SK-N-SH (cell line): ENCODE data around the gene ATP6AP1. TPM values are rescaled to one million over a fixed set of nuclear protein-coding genes. Genes with fewer than 3 reads are reported as not detected.
"Not testable (repeated sequence)": the region's sequence is repeated elsewhere in the genome, so short reads cannot be mapped to it uniquely, and the experiment has no call there.

ENCODE experiments used
- CTCF ChIA-PET: fragments of 300-600, 350-600 bp; formaldehyde crosslinking; extraction: SDS; loops from one replicate; lab custom pipeline; 2021; lab: Yijun Ruan, JAX
- POLR2A ChIA-PET: fragments of 350-600 bp; sonication (Branson Sonifier 250); formaldehyde crosslinking; extraction: SDS; loops from one replicate; lab custom pipeline; 2020; ENCODE audit warnings: antibody characterized with exemption, inconsistent platforms; lab: Yijun Ruan, JAX
- DNase-seq: peaks from one replicate; pipeline ENCODE4 v3.0.0; 2012
- H2AFZ ChIP-seq: fragments of 200-600 bp; sonication (generic); 2 replicates; pipeline ENCODE4 v1.8.1; 2016; ENCODE audit warnings: antibody characterized with exemption, mild to moderate bottlenecking, low read depth
- H3F3A ChIP-seq: fragments of 200-600 bp; sonication (generic); replicated peaks from 2 replicates; pipeline ENCODE3; 2016; ENCODE audit warnings: antibody characterized with exemption, mild to moderate bottlenecking; ENCODE audit not compliant: insufficient read depth
- H3K27ac ChIP-seq, 2 experiments: fragments of 200-500 bp in 1 of 2; fragments of 200-600 bp in 1 of 2; sonication (Bioruptor generic) in 1 of 2; sonication (generic), shearing (Covaris generic) in 1 of 2; 2 replicates each; pipeline versions ENCODE4 v1.5.1 to v1.6.1; 2014 to 2016; ENCODE audit warnings: low read depth in 2 of 2, inconsistent platforms in 1 of 2, low read length in 1 of 2, mild to moderate bottlenecking in 1 of 2, mixed read lengths in 1 of 2
- H3K27me3 ChIP-seq: fragments of 200-600 bp; sonication (generic), shearing (Covaris generic); 2 replicates; pipeline ENCODE4 v1.6.1; 2016; ENCODE audit warnings: mixed run types; ENCODE audit not compliant: insufficient read depth
- H3K36me3 ChIP-seq, 2 experiments: fragments of 200-500 bp in 1 of 2; fragments of 200-600 bp in 1 of 2; sonication (Bioruptor generic) in 1 of 2; sonication (generic) in 1 of 2; replicated peaks in 1 of 2; 2 replicates each; pipeline versions ENCODE3 to v1.5.1; 2014 to 2016; ENCODE audit warnings: low read length in 1 of 2, mild to moderate bottlenecking in 1 of 2; ENCODE audit not compliant: insufficient read depth in 2 of 2, control insufficient read depth in 1 of 2
- H3K4me1 ChIP-seq, 2 experiments: fragments of 200-500 bp in 1 of 2; fragments of 200-600 bp in 1 of 2; sonication (Bioruptor generic) in 1 of 2; sonication (generic), shearing (Covaris generic) in 1 of 2; 2 replicates each; pipeline versions ENCODE4 v1.5.1 to v1.6.1; 2014 to 2016; ENCODE audit warnings: low read depth in 1 of 2, low read length in 1 of 2, mixed run types in 1 of 2; ENCODE audit not compliant: insufficient read depth in 2 of 2, control insufficient read depth in 1 of 2
- H3K4me2 ChIP-seq: fragments of 200-600 bp; sonication (generic), shearing (Covaris generic); 2 replicates; pipeline ENCODE4 v1.6.1; 2017; ENCODE audit warnings: mixed run types
- H3K4me3 ChIP-seq, 2 experiments: fragments of 200-500 bp in 1 of 2; fragments of 200-600 bp in 1 of 2; sonication (Bioruptor generic) in 1 of 2; sonication (generic), shearing (Covaris generic) in 1 of 2; 2 replicates each; pipeline versions ENCODE4 v1.5.1 to v1.8.1; 2014 to 2016; ENCODE audit warnings: low read depth in 2 of 2, inconsistent platforms in 1 of 2, low read length in 1 of 2, mild to moderate bottlenecking in 1 of 2, mixed read lengths in 1 of 2, moderate library complexity in 1 of 2
- H3K79me2 ChIP-seq: fragments of 200-600 bp; sonication (generic); 2 replicates; pipeline ENCODE4 v1.8.1; 2017; ENCODE audit warnings: mild to moderate bottlenecking; ENCODE audit not compliant: insufficient read depth
- H3K9ac ChIP-seq: fragments of 200-600 bp; sonication (generic); 2 replicates; pipeline ENCODE4 v1.6.1; 2017; ENCODE audit warnings: mixed run types
- H3K9me2 ChIP-seq: fragments of 200-600 bp; sonication (generic); 2 replicates; pipeline ENCODE4 v1.6.1; 2017; ENCODE audit warnings: mixed run types
- H3K9me3 ChIP-seq: fragments of 200-600 bp; sonication (generic); 2 replicates; pipeline ENCODE4 v1.6.1; 2017; ENCODE audit warnings: mixed run types, mild to moderate bottlenecking, moderate library complexity
- H4K20me1 ChIP-seq: fragments of 200-600 bp; sonication (generic); 2 replicates; pipeline ENCODE4 v1.6.1; 2017; ENCODE audit warnings: mild to moderate bottlenecking, mixed run types; ENCODE audit not compliant: insufficient read depth
- CHD2 ChIP-seq: fragments of 150-350 bp; IDR thresholded peaks from 2 replicates; pipeline ENCODE4 v1.6.1; 2018; ENCODE audit warnings: low read length; ENCODE audit not compliant: partially characterized antibody
- GABPA ChIP-seq: IDR thresholded peaks from 2 replicates; pipeline ENCODE4 v1.4.0; 2012; ENCODE audit warnings: low read depth, mild to moderate bottlenecking
- GATA2 ChIP-seq: sonication (generic); formaldehyde crosslinking; IDR thresholded peaks from 2 replicates; pipeline ENCODE4 v1.5.0; 2020; ENCODE audit warnings: mild to moderate bottlenecking, missing genetic modification reagents
- MXI1 ChIP-seq: IDR thresholded peaks from 2 replicates; pipeline ENCODE4 v1.6.1; 2012; ENCODE audit warnings: mild to moderate bottlenecking, low read depth, low read length, improper control_type of control experiment
- SMC3 ChIP-seq: IDR thresholded peaks from 2 replicates; pipeline ENCODE4 v1.6.1; 2012; ENCODE audit warnings: low read depth, low read length, improper control_type of control experiment
- YY1 ChIP-seq: IDR thresholded peaks from 2 replicates; pipeline ENCODE4 v1.4.0; 2012; ENCODE audit warnings: low read depth, mild to moderate bottlenecking
- WGBS: methylation state at CpG from one replicate; pipeline ENCODE4 v1.1.6; 2017; ENCODE audit warnings: low lambda C conversion rate; 5-methylcytosine and 5-hydroxymethylcytosine counted together
- polyA plus RNA-seq, 3 experiments: library from polyadenylated mRNA; depleted of rRNA; stranded (reverse); fragments of >200 nt; gene quantifications; 2 replicates each; pipeline ENCODE4 v1.2.3, GENCODE V29; 2012
- TF ChIP-seq, protein P1 (sequence below): IDR thresholded peaks from 2 replicates; pipeline ENCODE4 v1.4.0; 2012; ENCODE audit warnings: low read depth, borderline replicate concordance
- TF ChIP-seq, protein P2 (sequence below): IDR thresholded peaks from 2 replicates; pipeline ENCODE4 v1.4.0; 2012; ENCODE audit warnings: low read depth, borderline replicate concordance

The ATP6AP1 gene
- polyA plus RNA-seq, 1 of the 3 experiments (the other 2 are of a cell fraction), result 102 TPM

DNA sequence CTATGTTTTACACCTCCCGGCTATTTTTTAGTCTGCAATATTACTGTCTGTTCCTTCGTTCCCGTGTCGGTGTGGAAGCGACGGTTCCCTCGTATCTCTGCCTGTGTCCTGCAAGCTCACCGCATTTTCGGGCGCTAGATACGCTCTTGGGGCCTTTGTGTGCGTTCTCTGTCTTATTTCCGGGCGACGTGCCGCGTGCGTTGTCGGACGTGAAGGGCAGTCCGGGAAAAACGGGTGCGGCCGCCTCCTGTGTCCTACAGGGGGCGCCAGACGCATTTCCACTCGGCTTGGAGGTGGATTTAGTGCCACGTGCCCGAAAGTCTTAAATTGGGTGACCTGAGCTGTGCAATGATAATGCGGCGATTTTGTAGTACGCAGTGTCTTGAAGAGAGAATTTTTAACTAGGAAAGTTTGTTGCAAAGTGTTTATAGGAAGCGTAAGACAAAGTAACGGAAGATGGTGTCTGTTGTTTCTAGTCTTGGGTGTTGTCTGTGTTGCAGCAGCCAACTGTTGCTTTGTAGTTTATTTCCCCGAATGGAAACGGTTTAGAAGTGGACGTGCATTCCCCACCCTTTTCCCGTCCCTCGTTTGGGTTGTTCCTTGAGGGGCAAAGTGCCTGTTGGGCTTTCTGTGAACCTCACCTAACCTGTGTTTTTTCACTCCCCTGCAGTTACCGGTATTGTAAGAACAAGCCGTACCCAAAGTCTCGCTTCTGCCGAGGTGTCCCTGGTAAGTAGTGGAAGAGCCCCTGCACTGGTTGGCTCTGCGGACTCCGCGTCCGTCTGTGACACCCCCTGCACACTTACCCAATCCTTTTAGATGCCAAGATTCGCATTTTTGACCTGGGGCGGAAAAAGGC, 29.6 kb upstream of the ATP6AP1 start (continued):
- TF ChIP-seq GABPA, result no peak
- peak; percentile 37; the same call in 1 of the 2 replicates for TF ChIP-seq SMC3
- TF ChIP-seq MXI1, result peak; percentile 96
- TF ChIP-seq, protein P1, sequence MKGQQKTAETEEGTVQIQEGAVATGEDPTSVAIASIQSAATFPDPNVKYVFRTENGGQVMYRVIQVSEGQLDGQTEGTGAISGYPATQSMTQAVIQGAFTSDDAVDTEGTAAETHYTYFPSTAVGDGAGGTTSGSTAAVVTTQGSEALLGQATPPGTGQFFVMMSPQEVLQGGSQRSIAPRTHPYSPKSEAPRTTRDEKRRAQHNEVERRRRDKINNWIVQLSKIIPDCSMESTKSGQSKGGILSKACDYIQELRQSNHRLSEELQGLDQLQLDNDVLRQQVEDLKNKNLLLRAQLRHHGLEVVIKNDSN, result peak; percentile 47; the same call in 1 of the 2 replicates
- TF ChIP-seq, protein P2, sequence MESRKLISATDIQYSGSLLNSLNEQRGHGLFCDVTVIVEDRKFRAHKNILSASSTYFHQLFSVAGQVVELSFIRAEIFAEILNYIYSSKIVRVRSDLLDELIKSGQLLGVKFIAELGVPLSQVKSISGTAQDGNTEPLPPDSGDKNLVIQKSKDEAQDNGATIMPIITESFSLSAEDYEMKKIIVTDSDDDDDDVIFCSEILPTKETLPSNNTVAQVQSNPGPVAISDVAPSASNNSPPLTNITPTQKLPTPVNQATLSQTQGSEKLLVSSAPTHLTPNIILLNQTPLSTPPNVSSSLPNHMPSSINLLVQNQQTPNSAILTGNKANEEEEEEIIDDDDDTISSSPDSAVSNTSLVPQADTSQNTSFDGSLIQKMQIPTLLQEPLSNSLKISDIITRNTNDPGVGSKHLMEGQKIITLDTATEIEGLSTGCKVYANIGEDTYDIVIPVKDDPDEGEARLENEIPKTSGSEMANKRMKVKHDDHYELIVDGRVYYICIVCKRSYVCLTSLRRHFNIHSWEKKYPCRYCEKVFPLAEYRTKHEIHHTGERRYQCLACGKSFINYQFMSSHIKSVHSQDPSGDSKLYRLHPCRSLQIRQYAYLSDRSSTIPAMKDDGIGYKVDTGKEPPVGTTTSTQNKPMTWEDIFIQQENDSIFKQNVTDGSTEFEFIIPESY, result no peak
- no peak for TF ChIP-seq CHD2

- no peak overlapping the region for H2AFZ ChIP-seq
- H3K27me3 ChIP-seq, result no peaks in the 10 kb centered on the region
- H3K4me1 ChIP-seq, result peaks cover 0 to 6% of the 10 kb centered on the region in 2 experiments; a peak in 1 of 4 replicates
- H3F3A ChIP-seq, result peaks cover 41% of the 10 kb centered on the region
- no peak for TF ChIP-seq GATA2 (CRISPR knock-in tag)
- TF ChIP-seq YY1, result peak; percentile 52; the same call in 1 of the 2 replicates
- TF ChIP-seq, all 33 proteins: peak for 1
- ChIA-PET POLR2A (interaction anchor here (1.0 to 3.3 kb wide), 8 partner anchors 11 to 133 kb away, joined by 3 to 25 read pairs (median 6); partner anchors contain the start of genes DNASE1L1, LAGE3, TAFAZZIN and UBL4A), CTCF (interaction anchor here (0.6 to 2.5 kb wide), 9 partner anchors 10 to 134 kb away, joined by 3 to 7 read pairs (median 3); partner anchors contain the start of genes DNASE1L1 and UBL4A)
- H3K27ac ChIP-seq, result peak overlapping the region; percentile 95 to 96
- WGBS, result 12% methylated on average over 9 of the region's 14 CpGs
- no peaks in the 10 kb centered on the region for H3K9me2 ChIP-seq
- H3K79me2 ChIP-seq, result peaks cover 22% of the 10 kb centered on the region
- no peak for DNase-seq
- peaks cover 34% of the 10 kb centered on the region for H4K20me1 ChIP-seq
- peak overlapping the region; percentile 81 for H3K4me3 ChIP-seq
- no peaks in the 10 kb centered on the region for H3K9me3 ChIP-seq
- H3K4me2 ChIP-seq, result peak overlapping the region; percentile 77
- H3K36me3 ChIP-seq, result peaks cover 16 to 18% of the 10 kb centered on the region in 2 experiments
- H3K9ac ChIP-seq, result peak overlapping the region; percentile 100
Measured at GRCh38 chrX:154399527-154400368, 28.7 kb upstream of the ATP6AP1 start.

DNA sequence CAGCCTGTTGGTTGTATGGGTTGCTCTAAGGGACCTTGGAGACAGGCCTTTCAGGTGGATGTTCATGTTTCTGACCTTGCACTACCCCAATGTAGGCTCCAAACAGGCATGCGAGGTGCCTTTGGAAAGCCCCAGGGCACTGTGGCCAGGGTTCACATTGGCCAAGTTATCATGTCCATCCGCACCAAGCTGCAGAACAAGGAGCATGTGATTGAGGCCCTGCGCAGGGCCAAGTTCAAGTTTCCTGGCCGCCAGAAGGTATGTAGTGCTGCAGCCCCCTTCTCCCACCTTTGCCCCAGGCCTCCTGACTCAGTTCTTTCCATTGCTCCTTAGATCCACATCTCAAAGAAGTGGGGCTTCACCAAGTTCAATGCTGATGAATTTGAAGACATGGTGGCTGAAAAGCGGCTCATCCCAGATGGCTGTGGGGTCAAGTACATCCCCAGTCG, 28.1 kb upstream of the ATP6AP1 start:
- peak overlapping the region; percentile 100; the same call in 1 of the 2 replicates for H3K9ac ChIP-seq
- POLR2A ChIA-PET, result interaction anchor here (1.0 to 3.3 kb wide), 4 partner anchors 11 to 127 kb away, joined by 3 to 25 read pairs (median 5); partner anchors contain the start of genes DNASE1L1, TAFAZZIN and UBL4A

More for the DNA sequence above, 28.1 kb upstream of the ATP6AP1 start:
- H3K36me3 ChIP-seq, result peaks cover 16 to 18% of the 10 kb centered on the region in 2 experiments
- not testable (repeated sequence) for DNase-seq, H3K9me2 ChIP-seq, H2AFZ ChIP-seq, H3K27me3 ChIP-seq, H3K9me3 ChIP-seq, H3K4me1 ChIP-seq
- peaks cover 41% of the 10 kb centered on the region for H3F3A ChIP-seq
- 40% methylated on average over 3 of the region's 6 CpGs for WGBS
- peak overlapping the region in 1 of 2 experiments; percentile 96; a peak in 2 of 4 replicates for H3K27ac ChIP-seq
- CTCF ChIA-PET, result interaction anchor here (1.0 to 1.1 kb wide), 2 partner anchors 9 to 19 kb away, joined by 3 to 5 read pairs; partner anchors contain the start of gene DNASE1L1
- peak overlapping the region; percentile 81 for H3K4me3 ChIP-seq
- H4K20me1 ChIP-seq, result peaks cover 34% of the 10 kb centered on the region
- peaks cover 22% of the 10 kb centered on the region for H3K79me2 ChIP-seq
- H3K4me2 ChIP-seq, result peak overlapping the region; percentile 77
